Tibial nerve (tissue), 4 donors: ENCODE data around the gene CARNS1. TPM values are rescaled to one million over a fixed set of nuclear protein-coding genes. Genes with fewer than 3 reads are reported as not detected.

ENCODE experiments used
- DNase-seq, 2 donors: peaks; one replicate each; pipeline ENCODE4 v3.0.0-alpha.2; 2019; ENCODE audit warnings: low spot score in 2 of 2
- H3K27ac ChIP-seq, 4 donors: fragments of 200-600 bp; sonication (generic) in 3 of 4; one replicate each; pipeline ENCODE4 v1.5.1; 2017 to 2019; ENCODE audit warnings: mild to moderate bottlenecking in 1 of 4
- H3K27me3 ChIP-seq, 2 donors: fragments of 200-600 bp; sonication (generic) in 1 of 2; one replicate each; pipeline versions ENCODE4 v1.5.1 to v1.6.0; 2017 to 2019
- H3K36me3 ChIP-seq, 3 donors: fragments of 200-600 bp; sonication (generic); one replicate each; pipeline ENCODE4 v1.5.1; 2018 to 2019
- H3K4me1 ChIP-seq, 4 donors: fragments of 200-600 bp; sonication (generic) in 3 of 4; one replicate each; pipeline ENCODE4 v1.5.1; 2017 to 2019
- H3K4me3 ChIP-seq, 4 donors: fragments of 200-600 bp; sonication (generic) in 3 of 4; one replicate each; pipeline ENCODE4 v1.5.1; 2017 to 2019; ENCODE audit warnings: mild to moderate bottlenecking in 1 of 4, moderate library complexity in 1 of 4
- H3K9me3 ChIP-seq, 4 donors: fragments of 200-600 bp; sonication (generic) in 3 of 4; one replicate each; pipeline ENCODE4 v1.5.1; 2017 to 2019
- EP300 ChIP-seq, 2 donors: sonication (generic); formaldehyde crosslinking; IDR thresholded peaks; one replicate each; pipeline ENCODE4 v1.6.1; 2017; ENCODE audit warnings: antibody characterized with exemption in 2 of 2, mild to moderate bottlenecking in 1 of 2
- POLR2A ChIP-seq, 2 donors: fragments of 450-650 bp; IDR thresholded peaks; one replicate each; pipeline ENCODE4 v1.6.1; 2017; ENCODE audit warnings: antibody characterized with exemption in 2 of 2, mild to moderate bottlenecking in 2 of 2, moderate library complexity in 2 of 2
- WGBS, 2 donors: methylation state at CpG; one replicate each; pipeline ENCODE4 v1.1.5; 2018; 5-methylcytosine and 5-hydroxymethylcytosine counted together
- total RNA-seq, 4 donors: library from RNA; depleted of rRNA; stranded (reverse); fragments of >200 nt; gene quantifications; one replicate each; pipeline ENCODE4 v1.1.0, GENCODE V29; 2016
- TF ChIP-seq, protein P1 (sequence below), 5 experiments: fragments of 200-600 bp in 3 of 5; fragments of 450-650 bp in 2 of 5; sonication (generic) in 3 of 5; IDR thresholded peaks; one replicate each; pipeline ENCODE4 v1.5.1; 2016 to 2019; ENCODE audit warnings: antibody characterized with exemption in 5 of 5, mild to moderate bottlenecking in 3 of 5, moderate library complexity in 2 of 5

Gene CARNS1
- total RNA-seq, 4 donors from 2014 or later: 1.8 to 5.9 (median 4.3) TPM

DNA sequence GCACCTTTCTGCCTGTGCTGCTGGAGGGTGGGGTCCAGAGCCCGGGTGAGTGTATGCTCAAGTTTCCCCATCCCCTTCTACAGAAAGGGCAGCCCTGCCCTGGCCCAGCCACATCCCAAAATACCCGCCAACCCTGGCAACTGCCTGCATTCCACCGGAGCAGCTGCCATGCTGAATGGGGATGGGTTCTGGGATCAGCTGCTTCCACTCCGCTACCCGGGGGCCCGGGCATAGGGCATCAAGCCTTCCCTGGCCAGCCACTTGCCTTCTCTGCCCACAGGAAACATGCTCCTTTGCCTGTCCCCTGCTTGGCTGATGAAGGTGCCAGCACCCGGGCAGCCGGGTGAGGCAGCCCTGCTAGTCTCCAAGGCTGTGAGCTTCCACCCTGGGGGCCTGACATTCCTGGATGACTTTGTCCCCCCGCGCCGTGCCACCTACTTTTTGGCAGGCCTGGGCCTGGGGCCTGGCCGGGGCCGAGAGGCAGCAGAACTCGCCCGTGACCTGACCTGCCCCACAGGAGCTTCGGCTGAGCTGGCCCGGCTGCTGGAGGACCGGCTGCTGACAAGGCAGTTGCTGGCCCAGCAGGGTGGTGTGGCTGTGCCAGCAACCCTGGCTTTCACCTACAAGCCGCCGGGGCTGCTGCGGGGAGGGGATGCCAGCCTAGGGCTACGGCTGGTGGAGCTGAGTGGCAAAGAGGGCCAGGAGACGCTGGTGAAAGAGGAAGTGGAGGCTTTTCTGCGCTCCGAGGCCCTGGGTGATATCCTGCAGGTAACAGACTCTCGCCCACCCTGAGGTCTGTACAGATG lies 3.2 kb downstream of the CARNS1 start:
- WGBS, 2 donors: 59 to 66% methylated on average over 17 to 21 of the region's 26 CpGs
- TF ChIP-seq POLR2A (IDR thresholded peaks at IDR 0.05) (no peak), EP300 (IDR thresholded peaks at IDR 0.05) (no peak)
- TF ChIP-seq, protein P1, sequence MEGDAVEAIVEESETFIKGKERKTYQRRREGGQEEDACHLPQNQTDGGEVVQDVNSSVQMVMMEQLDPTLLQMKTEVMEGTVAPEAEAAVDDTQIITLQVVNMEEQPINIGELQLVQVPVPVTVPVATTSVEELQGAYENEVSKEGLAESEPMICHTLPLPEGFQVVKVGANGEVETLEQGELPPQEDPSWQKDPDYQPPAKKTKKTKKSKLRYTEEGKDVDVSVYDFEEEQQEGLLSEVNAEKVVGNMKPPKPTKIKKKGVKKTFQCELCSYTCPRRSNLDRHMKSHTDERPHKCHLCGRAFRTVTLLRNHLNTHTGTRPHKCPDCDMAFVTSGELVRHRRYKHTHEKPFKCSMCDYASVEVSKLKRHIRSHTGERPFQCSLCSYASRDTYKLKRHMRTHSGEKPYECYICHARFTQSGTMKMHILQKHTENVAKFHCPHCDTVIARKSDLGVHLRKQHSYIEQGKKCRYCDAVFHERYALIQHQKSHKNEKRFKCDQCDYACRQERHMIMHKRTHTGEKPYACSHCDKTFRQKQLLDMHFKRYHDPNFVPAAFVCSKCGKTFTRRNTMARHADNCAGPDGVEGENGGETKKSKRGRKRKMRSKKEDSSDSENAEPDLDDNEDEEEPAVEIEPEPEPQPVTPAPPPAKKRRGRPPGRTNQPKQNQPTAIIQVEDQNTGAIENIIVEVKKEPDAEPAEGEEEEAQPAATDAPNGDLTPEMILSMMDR (IDR thresholded peaks at IDR 0.05): no peak
- Histone ChIP-seq H3K27ac (peak overlapping the region in 3 of 4 donors; percentile 67 to 93 (median 83)), H3K4me1 (peaks cover 0 to 64% (median 38%) of the 10 kb centered on the region in 4 donors), H3K4me3 (no peak overlapping the region), H3K27me3 (peaks cover 0 to 11% of the 10 kb centered on the region in 2 donors), H3K9me3 (no peaks in the 10 kb centered on the region), H3K36me3 (no peaks in the 10 kb centered on the region)
- no peak for DNase-seq

- DNase-seq: no peak
- TF ChIP-seq POLR2A (IDR thresholded peaks at IDR 0.05) (no peak), EP300 (IDR thresholded peaks at IDR 0.05) (no peak)
- TF ChIP-seq, protein P1 (IDR thresholded peaks at IDR 0.05): no peak
- no peaks in the 10 kb centered on the region for H3K9me3 ChIP-seq
- no peaks in the 10 kb centered on the region for H3K36me3 ChIP-seq
- no peak overlapping the region for H3K4me3 ChIP-seq
- 85 to 89% methylated on average over 16 to 18 of the region's 21 CpGs for WGBS, 2 donors
- peaks cover 0 to 9% of the 10 kb centered on the region in 2 donors for H3K27me3 ChIP-seq
- peak overlapping the region in 3 of 4 donors; percentile 67 to 94 (median 93) for H3K27ac ChIP-seq
- H3K4me1 ChIP-seq: peaks cover 0 to 62% (median 38%) of the 10 kb centered on the region in 4 donors
These were observed 4.0 kb downstream of the CARNS1 start for GRCh38 chr11:67419325-67420049.

GRCh38 chr11:67420147-67420645 lies 4.7 kb downstream of the CARNS1 start:
- H3K4me1 ChIP-seq: peaks cover 0 to 55% (median 36%) of the 10 kb centered on the region in 4 donors
- no peaks in the 10 kb centered on the region for H3K9me3 ChIP-seq
- H3K36me3 ChIP-seq: no peaks in the 10 kb centered on the region
- H3K27ac ChIP-seq: peak overlapping the region; percentile 89 to 94 (median 92)
- H3K27me3 ChIP-seq: peaks cover 0 to 2% of the 10 kb centered on the region in 2 donors
- TF ChIP-seq, protein P1 (IDR thresholded peaks at IDR 0.05): no peak
- TF ChIP-seq EP300 (IDR thresholded peaks at IDR 0.05) (no peak), POLR2A (IDR thresholded peaks at IDR 0.05) (no peak)
- peak overlapping the region; percentile 39 to 75 (median 62) for H3K4me3 ChIP-seq
- 27 to 35% methylated on average over 7 to 13 of the region's 15 CpGs for WGBS, 2 donors
- DNase-seq: no peak

DNA sequence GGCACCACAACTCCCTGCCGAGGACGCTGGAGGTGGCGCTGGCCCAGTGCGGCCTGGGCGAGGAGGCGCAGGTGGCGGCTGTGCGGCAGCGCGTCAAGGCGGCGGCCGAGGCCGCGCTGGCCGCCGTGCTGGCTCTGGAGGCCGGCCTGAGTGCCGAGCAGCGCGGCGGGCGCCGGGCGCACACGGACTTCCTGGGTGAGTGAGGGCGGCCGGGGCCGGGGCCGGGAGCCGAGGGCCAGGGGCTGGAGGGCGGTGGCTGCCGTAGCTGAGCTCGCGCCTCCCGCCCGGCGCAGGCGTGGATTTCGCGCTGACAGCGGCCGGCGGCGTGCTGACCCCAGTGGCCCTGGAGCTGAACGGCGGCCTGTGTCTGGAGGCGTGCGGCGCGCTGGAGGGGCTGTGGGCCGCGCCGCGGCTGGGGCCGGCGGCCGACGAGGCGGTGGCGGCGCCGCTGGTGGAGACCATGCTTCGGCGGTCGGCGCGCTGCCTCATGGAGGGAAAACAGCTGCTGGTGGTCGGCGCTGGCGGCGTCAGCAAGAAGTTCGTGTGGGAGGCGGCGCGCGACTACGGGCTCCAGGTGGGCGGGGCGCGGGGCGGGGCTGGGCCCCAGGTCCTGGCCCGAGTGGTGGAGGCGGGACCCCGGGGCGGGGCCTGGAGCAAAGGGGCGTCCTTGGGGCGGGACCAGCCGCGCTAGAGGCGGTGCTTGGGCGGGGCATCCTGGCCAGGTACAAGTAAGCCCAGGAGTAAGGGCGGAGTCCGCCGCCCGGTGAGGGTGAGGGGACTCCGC lies 5.4 kb downstream of the CARNS1 start:
- H3K4me3 ChIP-seq: peak overlapping the region; percentile 39 to 75 (median 62)
- peak overlapping the region; percentile 89 to 94 (median 92) for H3K27ac ChIP-seq
- H3K9me3 ChIP-seq: no peaks in the 10 kb centered on the region
- H3K4me1 ChIP-seq: peaks cover 0 to 49% (median 32%) of the 10 kb centered on the region in 4 donors
- H3K36me3 ChIP-seq: no peaks in the 10 kb centered on the region
- WGBS, 2 donors: 2% methylated on average over 19 to 24 of the region's 97 CpGs
- no peaks in the 10 kb centered on the region for H3K27me3 ChIP-seq
- peak; percentile 92 to 93 for DNase-seq
- TF ChIP-seq EP300 (IDR thresholded peaks at IDR 0.05): peak; percentile 33 to 74
- TF ChIP-seq POLR2A (IDR thresholded peaks at IDR 0.05): peak; percentile 42 to 84
- TF ChIP-seq, protein P1 (IDR thresholded peaks at IDR 0.05): peak in 2 of 5 experiments; percentile 46 to 63
